ENCODE results near the gene CAPN12. TPM values are rescaled to one million over a fixed set of nuclear protein-coding genes. Genes with fewer than 3 reads are reported as not detected.

CAPN12 gene
- total RNA-seq, 2 experiments from 2014 or later: 1.6 to 2.0 TPM

DNA sequence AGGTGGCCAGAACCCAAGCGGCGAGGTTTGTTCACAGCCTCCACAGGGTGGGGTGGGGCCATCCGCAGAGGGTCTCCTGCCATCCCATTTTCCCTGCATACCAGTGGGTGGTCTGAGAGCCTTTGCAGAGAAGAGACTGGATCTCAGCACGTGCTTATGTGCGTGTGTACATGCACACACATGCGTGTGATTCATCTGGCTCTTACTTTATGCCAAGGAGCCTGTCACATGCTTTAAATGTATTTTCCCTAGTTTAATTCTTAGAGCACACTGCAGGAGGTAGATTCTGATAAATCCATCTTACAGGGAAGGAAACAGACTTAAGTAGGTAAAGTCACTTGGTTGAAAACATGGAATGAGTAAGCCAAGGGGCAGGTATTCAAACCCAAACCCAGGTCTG lies 47.1 kb downstream of the CAPN12 start:
- DNase-seq: no peak
- ATAC-seq (ENCODE audit: poor library complexity): no peak
- Histone ChIP-seq H3K27me3 (ENCODE audit: control insufficient read depth in 1 of 2, insufficient read depth in 2 of 2, low read length in 2 of 2) (no peaks in the 10 kb centered on the region), H3K36me3 (ENCODE audit: insufficient read depth, low read length) (peaks cover 40% of the 10 kb centered on the region), H3K4me1 (ENCODE audit: insufficient read depth, low read length) (peaks cover 70% of the 10 kb centered on the region), H3K9me3 (ENCODE audit: control insufficient read depth in 1 of 2, insufficient read depth in 1 of 2, low read length in 2 of 2) (no peaks in the 10 kb centered on the region), H3K4me3 (ENCODE audit: low read length) (no peak overlapping the region), H3K27ac (ENCODE audit: low read depth in 1 of 2, low read length in 2 of 2) (no peak overlapping the region)
- no peak overlapping the region for H3K27ac Mint-ChIP-seq
- H3K9me3 Mint-ChIP-seq: no peaks in the 10 kb centered on the region
- H3K4me3 Mint-ChIP-seq: no peak overlapping the region
- peaks cover 39% of the 10 kb centered on the region for H3K4me1 Mint-ChIP-seq (ENCODE audit: low read depth)
- TF ChIP-seq, protein P1, sequence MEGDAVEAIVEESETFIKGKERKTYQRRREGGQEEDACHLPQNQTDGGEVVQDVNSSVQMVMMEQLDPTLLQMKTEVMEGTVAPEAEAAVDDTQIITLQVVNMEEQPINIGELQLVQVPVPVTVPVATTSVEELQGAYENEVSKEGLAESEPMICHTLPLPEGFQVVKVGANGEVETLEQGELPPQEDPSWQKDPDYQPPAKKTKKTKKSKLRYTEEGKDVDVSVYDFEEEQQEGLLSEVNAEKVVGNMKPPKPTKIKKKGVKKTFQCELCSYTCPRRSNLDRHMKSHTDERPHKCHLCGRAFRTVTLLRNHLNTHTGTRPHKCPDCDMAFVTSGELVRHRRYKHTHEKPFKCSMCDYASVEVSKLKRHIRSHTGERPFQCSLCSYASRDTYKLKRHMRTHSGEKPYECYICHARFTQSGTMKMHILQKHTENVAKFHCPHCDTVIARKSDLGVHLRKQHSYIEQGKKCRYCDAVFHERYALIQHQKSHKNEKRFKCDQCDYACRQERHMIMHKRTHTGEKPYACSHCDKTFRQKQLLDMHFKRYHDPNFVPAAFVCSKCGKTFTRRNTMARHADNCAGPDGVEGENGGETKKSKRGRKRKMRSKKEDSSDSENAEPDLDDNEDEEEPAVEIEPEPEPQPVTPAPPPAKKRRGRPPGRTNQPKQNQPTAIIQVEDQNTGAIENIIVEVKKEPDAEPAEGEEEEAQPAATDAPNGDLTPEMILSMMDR (IDR thresholded peaks at IDR 0.05): no peak
- H3K36me3 Mint-ChIP-seq (ENCODE audit: low read depth): peaks cover 9% of the 10 kb centered on the region
- no peaks in the 10 kb centered on the region for H3K27me3 Mint-ChIP-seq
- POLR2A ChIA-PET: no interaction called here
- CTCF ChIA-PET: no interaction called here
- intact Hi-C loops (cut with DNase I, micrococcal nuclease): no loop called here

DNA sequence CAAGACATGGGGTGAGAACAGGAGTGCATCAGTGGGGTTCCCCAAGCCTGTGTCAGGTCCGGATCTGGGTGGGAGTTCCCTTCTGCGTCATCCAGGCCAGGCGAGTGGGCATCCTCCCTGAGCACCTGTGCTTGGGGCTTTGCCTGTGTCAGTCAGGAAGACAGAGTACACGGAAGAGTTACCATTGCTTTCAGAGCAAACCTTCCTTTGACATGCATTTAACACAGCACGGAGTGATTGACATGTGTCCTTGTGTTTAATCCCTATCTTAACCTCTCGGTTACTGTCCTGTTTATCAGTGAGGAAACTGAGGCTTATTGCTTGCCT lies 47.6 kb downstream of the CAPN12 start:
- TF ChIP-seq, protein P1 (IDR thresholded peaks at IDR 0.05): no peak
- no peaks in the 10 kb centered on the region for H3K9me3 Mint-ChIP-seq
- no peaks in the 10 kb centered on the region for H3K27me3 Mint-ChIP-seq
- H3K4me1 Mint-ChIP-seq (ENCODE audit: low read depth): peaks cover 44% of the 10 kb centered on the region
- ATAC-seq (ENCODE audit: poor library complexity): no peak
- Histone ChIP-seq H3K27ac (ENCODE audit: low read depth in 1 of 2, low read length in 2 of 2) (no peak overlapping the region), H3K4me1 (ENCODE audit: insufficient read depth, low read length) (peaks cover 75% of the 10 kb centered on the region), H3K36me3 (ENCODE audit: insufficient read depth, low read length) (peaks cover 35% of the 10 kb centered on the region), H3K9me3 (ENCODE audit: control insufficient read depth in 1 of 2, insufficient read depth in 1 of 2, low read length in 2 of 2) (no peaks in the 10 kb centered on the region), H3K27me3 (ENCODE audit: control insufficient read depth in 1 of 2, insufficient read depth in 2 of 2, low read length in 2 of 2) (no peaks in the 10 kb centered on the region), H3K4me3 (ENCODE audit: low read length) (no peak overlapping the region)
- intact Hi-C loops (cut with DNase I, micrococcal nuclease): no loop called here
- H3K36me3 Mint-ChIP-seq (ENCODE audit: low read depth): peaks cover 9% of the 10 kb centered on the region
- no peak overlapping the region for H3K27ac Mint-ChIP-seq
- no peak overlapping the region for H3K4me3 Mint-ChIP-seq
- ChIA-PET POLR2A (no interaction called here), CTCF (no interaction called here)
- no peak for DNase-seq

DNA sequence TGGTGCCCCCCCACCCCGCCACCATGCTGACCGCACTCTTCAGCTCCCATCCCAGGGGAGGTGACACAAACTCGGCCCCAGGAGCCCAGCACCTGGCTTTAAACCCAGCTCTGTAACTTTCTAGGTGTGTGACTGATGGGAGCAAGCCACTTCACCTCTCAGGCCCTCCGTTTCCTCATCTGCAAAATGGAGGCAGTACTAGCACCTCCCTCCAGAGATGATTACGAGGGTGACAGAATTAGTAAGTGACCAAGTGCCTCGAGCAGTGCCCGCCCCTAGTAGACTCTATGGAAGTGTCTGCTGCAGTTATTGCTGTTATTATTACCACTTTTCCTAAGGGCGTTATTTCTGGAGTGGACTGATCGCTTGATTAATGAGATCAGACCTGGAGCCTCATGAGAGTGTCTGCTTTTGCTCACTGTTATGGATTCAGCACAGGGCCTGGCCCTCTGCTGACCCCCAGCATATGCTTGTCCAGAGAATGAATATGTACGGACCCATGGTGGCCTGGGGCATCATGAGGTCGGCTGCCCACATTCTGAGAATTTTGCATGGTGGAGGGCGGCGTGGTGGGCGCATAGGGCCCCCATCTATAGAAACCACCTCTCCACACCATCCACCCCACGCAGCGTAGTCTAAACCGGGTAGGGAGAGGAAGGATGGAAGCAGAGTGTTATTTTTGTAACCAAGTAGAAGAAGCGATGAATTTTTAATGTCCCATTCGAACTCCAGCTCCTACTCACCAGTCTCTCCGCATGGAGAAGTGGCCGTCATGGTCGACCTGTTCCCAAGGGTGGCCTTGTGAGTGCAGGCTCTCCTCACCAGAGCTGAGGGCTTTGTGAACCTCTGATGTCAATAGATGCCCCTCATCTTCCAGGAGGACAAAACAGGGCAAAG lies 48.2 kb downstream of the CAPN12 start:
- ATAC-seq (ENCODE audit: poor library complexity) (no peak), DNase-seq (no peak)
- no peak overlapping the region for H3K4me3 Mint-ChIP-seq
- H3K4me1 Mint-ChIP-seq (ENCODE audit: low read depth): peaks cover 45% of the 10 kb centered on the region
- ChIA-PET POLR2A (no interaction called here), CTCF (no interaction called here)
- no peaks in the 10 kb centered on the region for H3K27me3 Mint-ChIP-seq
- H3K9me3 Mint-ChIP-seq: no peaks in the 10 kb centered on the region
- TF ChIP-seq, protein P1 (IDR thresholded peaks at IDR 0.05): no peak
- Histone ChIP-seq H3K9me3 (ENCODE audit: control insufficient read depth in 1 of 2, insufficient read depth in 1 of 2, low read length in 2 of 2) (no peaks in the 10 kb centered on the region), H3K27ac (ENCODE audit: low read depth in 1 of 2, low read length in 2 of 2) (no peak overlapping the region), H3K4me3 (ENCODE audit: low read length) (no peak overlapping the region), H3K27me3 (ENCODE audit: control insufficient read depth in 1 of 2, insufficient read depth in 2 of 2, low read length in 2 of 2) (no peaks in the 10 kb centered on the region), H3K36me3 (ENCODE audit: insufficient read depth, low read length) (peaks cover 29% of the 10 kb centered on the region), H3K4me1 (ENCODE audit: insufficient read depth, low read length) (peaks cover 80% of the 10 kb centered on the region)
- no peak overlapping the region for H3K27ac Mint-ChIP-seq
- intact Hi-C loops (cut with DNase I, micrococcal nuclease): no loop called here
- H3K36me3 Mint-ChIP-seq (ENCODE audit: low read depth): peaks cover 9% of the 10 kb centered on the region
